Neural cell (in vitro differentiated cells): ENCODE measurements around the gene PAPLN. TPM values are rescaled to one million over a fixed set of nuclear protein-coding genes. Genes with fewer than 3 reads are reported as not detected.

ENCODE experiments used
- H2AFZ ChIP-seq: fragments of 200-600, 300-800 bp; sonication (generic), shearing (Covaris generic); 2 replicates; pipeline ENCODE4 v1.6.0; 2014; ENCODE audit warnings: low read depth, mild to moderate bottlenecking, antibody characterized with exemption, low read length, moderate library complexity
- H3F3A ChIP-seq: fragments of 200-600 bp; shearing (Covaris generic); 2 replicates; pipeline ENCODE4 v1.6.1; 2016; ENCODE audit warnings: mild to moderate bottlenecking, moderate library complexity, mixed read lengths, antibody characterized with exemption, low read length; ENCODE audit not compliant: insufficient read depth, poor library complexity, severe bottlenecking
- H3K27ac ChIP-seq: fragments of 200-600, 300-800 bp; sonication (generic), shearing (Covaris generic); 2 replicates; pipeline ENCODE4 v1.5.1; 2014; ENCODE audit warnings: mild to moderate bottlenecking, low read length, moderate library complexity
- H3K27me3 ChIP-seq: fragments of 300-800, 200-600 bp; sonication (generic), shearing (Covaris generic); 2 replicates; pipeline ENCODE4 v1.6.0; 2014; ENCODE audit warnings: mild to moderate bottlenecking, low read depth, low read length, moderate library complexity; ENCODE audit not compliant: insufficient read depth
- H3K36me3 ChIP-seq: fragments of 300-800, 200-600 bp; sonication (generic), shearing (Covaris generic); 2 replicates; pipeline ENCODE4 v1.5.1; 2014; ENCODE audit warnings: mild to moderate bottlenecking, antibody characterized with exemption, low read length, moderate library complexity; ENCODE audit not compliant: insufficient read depth
- H3K4me2 ChIP-seq: fragments of 300-800, 200-600 bp; sonication (generic), shearing (Covaris generic); 2 replicates; pipeline ENCODE4 v1.6.0; 2014; ENCODE audit warnings: mild to moderate bottlenecking, low read length
- H3K4me3 ChIP-seq: fragments of 300-800, 200-600 bp; sonication (generic), shearing (Covaris generic); 2 replicates; pipeline ENCODE4 v1.5.1; 2014; ENCODE audit warnings: mild to moderate bottlenecking, low read length, moderate library complexity
- H3K79me2 ChIP-seq: fragments of 200-600 bp; shearing (Covaris generic); replicated peaks from 2 replicates; pipeline ENCODE4 v1.6.0; 2014; ENCODE audit warnings: mild to moderate bottlenecking, low read length, moderate library complexity; ENCODE audit not compliant: insufficient read depth
- H3K9ac ChIP-seq: fragments of 300-800, 200-600 bp; sonication (generic), shearing (Covaris generic); 2 replicates; pipeline ENCODE4 v1.6.1; 2016; ENCODE audit warnings: mild to moderate bottlenecking, low read length, mixed read lengths
- H3K9me2 ChIP-seq: fragments of 200-600 bp; shearing (Covaris generic); 2 replicates; pipeline ENCODE4 v1.6.1; 2016; ENCODE audit warnings: mild to moderate bottlenecking, low read length, mixed read lengths; ENCODE audit not compliant: insufficient read depth
- H3K9me3 ChIP-seq: fragments of 200-600, 300-800 bp; sonication (generic), shearing (Covaris generic); 2 replicates; pipeline ENCODE4 v1.6.1; 2016; ENCODE audit warnings: mild to moderate bottlenecking, mixed run types, low read length, moderate library complexity, mixed read lengths
- H4K20me1 ChIP-seq: fragments of 200-600 bp; shearing (Covaris generic); 2 replicates; pipeline ENCODE4 v1.6.1; 2016; ENCODE audit warnings: mild to moderate bottlenecking, mixed run types; ENCODE audit not compliant: insufficient read depth
- CTCF ChIP-seq: fragments of 450-650 bp; IDR thresholded peaks from 2 replicates; pipeline ENCODE4 v1.5.1; 2014; ENCODE audit warnings: antibody characterized with exemption, mild to moderate bottlenecking, moderate library complexity; ENCODE audit not compliant: poor library complexity, severe bottlenecking
- EP300 ChIP-seq: fragments of 450-650 bp; conservative IDR thresholded peaks from 2 replicates; pipeline ENCODE4 v1.6.1; 2014; ENCODE audit warnings: antibody characterized with exemption, mild to moderate bottlenecking, moderate library complexity; ENCODE audit not compliant: poor library complexity, severe bottlenecking
- EZH2 ChIP-seq: fragments of 200-600, 300-800 bp; shearing (Covaris generic), sonication (generic); IDR thresholded peaks from 2 replicates; pipeline ENCODE4 v1.6.1; 2014; ENCODE audit warnings: antibody characterized with exemption, low read length, borderline replicate concordance, mild to moderate bottlenecking; ENCODE audit not compliant: insufficient read depth, poor library complexity, severe bottlenecking
- MXI1 ChIP-seq: fragments of 450-650 bp; conservative IDR thresholded peaks from 2 replicates; pipeline ENCODE4 v1.6.1; 2014; ENCODE audit warnings: antibody characterized with exemption, mild to moderate bottlenecking; ENCODE audit not compliant: poor library complexity, severe bottlenecking
- POLR2AphosphoS5 ChIP-seq: IDR thresholded peaks from 2 replicates; pipeline ENCODE4 v1.6.1; 2012
- RAD21 ChIP-seq: fragments of 450-650 bp; conservative IDR thresholded peaks from 2 replicates; pipeline ENCODE4 v1.6.1; 2014; ENCODE audit warnings: antibody characterized with exemption, mild to moderate bottlenecking, moderate library complexity
- REST ChIP-seq: IDR thresholded peaks from 2 replicates; pipeline ENCODE4 v1.6.1; 2012; ENCODE audit warnings: borderline replicate concordance
- SMC3 ChIP-seq: fragments of 450-650 bp; conservative IDR thresholded peaks from 2 replicates; pipeline ENCODE4 v1.6.1; 2014; ENCODE audit warnings: antibody characterized with exemption, mild to moderate bottlenecking, moderate library complexity; ENCODE audit not compliant: poor library complexity
- TAF1 ChIP-seq: IDR thresholded peaks from 2 replicates; pipeline ENCODE4 v1.6.1; 2012; ENCODE audit warnings: low read depth
- polyA plus RNA-seq: library from polyadenylated mRNA; depleted of rRNA; stranded (reverse); fragments of >200 nt; gene quantifications from 2 replicates; pipeline ENCODE4 v1.2.3, GENCODE V29; 2014

PAPLN gene
- polyA plus RNA-seq, 1 donor from 2014 or later: 0.14 TPM

- no peaks in the 10 kb centered on the region for H3K9me2 ChIP-seq
- H3K27ac ChIP-seq: no peak overlapping the region
- H3K79me2 ChIP-seq: no peaks in the 10 kb centered on the region
- TF ChIP-seq REST: no peak
- no peak for TF ChIP-seq EZH2
- TF ChIP-seq RAD21: no peak
- no peak for TF ChIP-seq SMC3
- TF ChIP-seq POLR2AphosphoS5: no peak
- TF ChIP-seq MXI1: no peak
- no peak for TF ChIP-seq TAF1
- TF ChIP-seq EP300: no peak
- TF ChIP-seq CTCF: no peak
- no peak overlapping the region for H2AFZ ChIP-seq
- no peak overlapping the region for H3K4me3 ChIP-seq
- no peak overlapping the region for H3K9ac ChIP-seq
- no peaks in the 10 kb centered on the region for H3K27me3 ChIP-seq
- H3K9me3 ChIP-seq: no peaks in the 10 kb centered on the region
- no peak overlapping the region for H3K4me2 ChIP-seq
- no peaks in the 10 kb centered on the region for H4K20me1 ChIP-seq
- no peaks in the 10 kb centered on the region for H3K36me3 ChIP-seq
- no peaks in the 10 kb centered on the region for H3F3A ChIP-seq
Measured at GRCh38 chr14:73272393-73272792, 35.1 kb downstream of the PAPLN start.

- H3K27ac ChIP-seq: no peak overlapping the region
Measured at GRCh38 chr14:73273799-73274198, 36.5 kb downstream of the PAPLN start.

More at GRCh38 chr14:73273799-73274198, 36.5 kb downstream of the PAPLN start:
- H3K27me3 ChIP-seq: no peaks in the 10 kb centered on the region
- H3K4me3 ChIP-seq: no peak overlapping the region
- H4K20me1 ChIP-seq: no peaks in the 10 kb centered on the region
- no peaks in the 10 kb centered on the region for H3K79me2 ChIP-seq
- no peak overlapping the region for H3K9ac ChIP-seq
- no peaks in the 10 kb centered on the region for H3K9me3 ChIP-seq
- H2AFZ ChIP-seq: no peak overlapping the region
- TF ChIP-seq MXI1 (no peak), TAF1 (no peak), SMC3 (no peak), POLR2AphosphoS5 (no peak), RAD21 (no peak), CTCF (no peak), REST (no peak), EZH2 (no peak), EP300 (no peak)
- H3F3A ChIP-seq: no peaks in the 10 kb centered on the region
- no peak overlapping the region for H3K4me2 ChIP-seq
- H3K36me3 ChIP-seq: no peaks in the 10 kb centered on the region
- no peaks in the 10 kb centered on the region for H3K9me2 ChIP-seq
